SU-DHL-6 (cell line): Measurements from ENCODE around the gene SUPT3H.
"Not testable (repeated sequence)": the region's sequence is repeated elsewhere in the genome, so short reads cannot be mapped to it uniquely, and the experiment has no call there.

Experiments
- EZH2phosphoT487 ChIP-seq: fragments of 200-600 bp; sonication (generic), shearing (Covaris generic); conservative IDR thresholded peaks from 2 replicates; pipeline ENCODE4 v1.6.1; 2018; ENCODE audit warnings: mild to moderate bottlenecking, antibody characterized with exemption, low read length, moderate library complexity, mixed read lengths
- TF ChIP-seq, protein P1 (sequence below): fragments of 200-600 bp; sonication (generic); IDR thresholded peaks from one replicate; pipeline ENCODE4 v1.5.1; 2017; ENCODE audit warnings: antibody characterized with exemption, mild to moderate bottlenecking, low read length, moderate library complexity; ENCODE audit not compliant: insufficient read depth, poor library complexity, severe bottlenecking

DNA sequence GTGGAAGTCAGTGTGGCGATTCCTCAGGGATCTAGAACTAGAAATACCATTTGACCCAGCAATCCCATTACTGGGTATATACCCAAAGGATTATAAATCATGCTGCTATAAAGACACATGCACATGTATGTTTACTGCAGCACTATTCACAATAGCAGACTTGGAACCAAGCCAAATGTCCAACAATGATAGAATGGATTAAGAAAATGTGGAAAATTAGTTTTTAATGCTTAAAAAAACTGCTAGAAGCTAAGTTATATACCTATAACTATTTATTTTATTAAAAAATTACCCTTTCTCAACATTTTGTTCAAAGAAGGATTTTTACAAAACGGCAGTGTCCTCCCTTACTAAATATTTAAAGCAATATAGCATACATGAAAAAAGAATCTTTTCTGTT is 335.1 kb downstream of the SUPT3H start:
- TF ChIP-seq, protein P1, sequence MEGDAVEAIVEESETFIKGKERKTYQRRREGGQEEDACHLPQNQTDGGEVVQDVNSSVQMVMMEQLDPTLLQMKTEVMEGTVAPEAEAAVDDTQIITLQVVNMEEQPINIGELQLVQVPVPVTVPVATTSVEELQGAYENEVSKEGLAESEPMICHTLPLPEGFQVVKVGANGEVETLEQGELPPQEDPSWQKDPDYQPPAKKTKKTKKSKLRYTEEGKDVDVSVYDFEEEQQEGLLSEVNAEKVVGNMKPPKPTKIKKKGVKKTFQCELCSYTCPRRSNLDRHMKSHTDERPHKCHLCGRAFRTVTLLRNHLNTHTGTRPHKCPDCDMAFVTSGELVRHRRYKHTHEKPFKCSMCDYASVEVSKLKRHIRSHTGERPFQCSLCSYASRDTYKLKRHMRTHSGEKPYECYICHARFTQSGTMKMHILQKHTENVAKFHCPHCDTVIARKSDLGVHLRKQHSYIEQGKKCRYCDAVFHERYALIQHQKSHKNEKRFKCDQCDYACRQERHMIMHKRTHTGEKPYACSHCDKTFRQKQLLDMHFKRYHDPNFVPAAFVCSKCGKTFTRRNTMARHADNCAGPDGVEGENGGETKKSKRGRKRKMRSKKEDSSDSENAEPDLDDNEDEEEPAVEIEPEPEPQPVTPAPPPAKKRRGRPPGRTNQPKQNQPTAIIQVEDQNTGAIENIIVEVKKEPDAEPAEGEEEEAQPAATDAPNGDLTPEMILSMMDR: not testable (repeated sequence)
- not testable (repeated sequence) for TF ChIP-seq EZH2phosphoT487
